Lower leg skin (tissue), 4 donors: ENCODE measurements around the gene GREB1. TPM values are rescaled to one million over a fixed set of nuclear protein-coding genes. Genes with fewer than 3 reads are reported as not detected.
A peak's percentile ranks its signal among the peaks of the same experiment; 100 is the strongest.

Experiments
- DNase-seq, 2 donors: peaks; one replicate each; pipeline ENCODE4 v3.0.0-alpha.2; 2019; ENCODE audit warnings: low spot score in 2 of 2
- H3K4me3 ChIP-seq: fragments of 200-600 bp; sonication (generic); 2 replicates; pipeline ENCODE4 v1.5.1; 2017; ENCODE audit warnings: mild to moderate bottlenecking, low read depth; ENCODE audit not compliant: poor library complexity, severe bottlenecking
- POLR2A ChIP-seq, 2 donors: fragments of 450-650 bp; IDR thresholded peaks; one replicate each; pipeline ENCODE4 v1.6.1; 2016 to 2017; ENCODE audit warnings: antibody characterized with exemption in 2 of 2, mild to moderate bottlenecking in 1 of 2, moderate library complexity in 1 of 2
- WGBS, 2 donors: methylation state at CpG; one replicate each; pipeline ENCODE4 v1.1.5; 2018; 5-methylcytosine and 5-hydroxymethylcytosine counted together
- intact Hi-C: fragments of 100-400 bp; cut with DNase I; formaldehyde crosslinking; loops from one replicate; pipeline ENCODE4 v1.15.0; 2023; ENCODE audit warnings: low total_unique reads
- total RNA-seq, 4 donors: library from RNA; depleted of rRNA; stranded (reverse); fragments of >200 nt; gene quantifications; one replicate each; pipeline ENCODE4 v1.1.0, GENCODE V29; 2016
- TF ChIP-seq, protein P1 (sequence below), 3 donors: fragments of 450-650 bp; IDR thresholded peaks; one replicate each; pipeline ENCODE4 v1.5.1; 2016; ENCODE audit warnings: antibody characterized with exemption in 3 of 3, mild to moderate bottlenecking in 3 of 3, moderate library complexity in 2 of 3

The GREB1 gene
- total RNA-seq, 4 donors from 2014 or later = 2.4 to 12.2 (median 4.0) TPM

DNA sequence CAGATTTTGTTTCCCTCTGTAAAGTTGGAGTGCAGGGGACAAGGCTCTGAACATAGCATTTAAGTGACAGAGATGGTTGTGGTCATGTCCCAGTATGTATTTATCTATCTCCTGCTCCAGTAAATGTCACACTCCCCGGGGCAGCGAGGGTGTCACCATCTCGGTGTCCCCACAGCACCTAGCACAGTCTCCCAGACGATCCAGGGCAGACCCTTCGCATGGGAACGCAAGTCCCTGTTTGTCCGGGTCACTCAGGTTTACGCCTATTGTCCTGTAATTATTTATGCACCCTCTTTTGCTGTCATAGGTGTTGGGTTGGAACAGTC, 148.7 kb downstream of the GREB1 start:
- TF ChIP-seq, protein P1, sequence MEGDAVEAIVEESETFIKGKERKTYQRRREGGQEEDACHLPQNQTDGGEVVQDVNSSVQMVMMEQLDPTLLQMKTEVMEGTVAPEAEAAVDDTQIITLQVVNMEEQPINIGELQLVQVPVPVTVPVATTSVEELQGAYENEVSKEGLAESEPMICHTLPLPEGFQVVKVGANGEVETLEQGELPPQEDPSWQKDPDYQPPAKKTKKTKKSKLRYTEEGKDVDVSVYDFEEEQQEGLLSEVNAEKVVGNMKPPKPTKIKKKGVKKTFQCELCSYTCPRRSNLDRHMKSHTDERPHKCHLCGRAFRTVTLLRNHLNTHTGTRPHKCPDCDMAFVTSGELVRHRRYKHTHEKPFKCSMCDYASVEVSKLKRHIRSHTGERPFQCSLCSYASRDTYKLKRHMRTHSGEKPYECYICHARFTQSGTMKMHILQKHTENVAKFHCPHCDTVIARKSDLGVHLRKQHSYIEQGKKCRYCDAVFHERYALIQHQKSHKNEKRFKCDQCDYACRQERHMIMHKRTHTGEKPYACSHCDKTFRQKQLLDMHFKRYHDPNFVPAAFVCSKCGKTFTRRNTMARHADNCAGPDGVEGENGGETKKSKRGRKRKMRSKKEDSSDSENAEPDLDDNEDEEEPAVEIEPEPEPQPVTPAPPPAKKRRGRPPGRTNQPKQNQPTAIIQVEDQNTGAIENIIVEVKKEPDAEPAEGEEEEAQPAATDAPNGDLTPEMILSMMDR (IDR thresholded peaks at IDR 0.05) = no peak
- TF ChIP-seq POLR2A (IDR thresholded peaks at IDR 0.05) = no peak
- WGBS, 2 donors = 90 to 92% methylated on average over 8 of the region's 8 CpGs
- no peak overlapping the region for H3K4me3 ChIP-seq
- peak in 1 of 2 donors; percentile 53 for DNase-seq
- intact Hi-C loops = no loop called here

- TF ChIP-seq, protein P1 (IDR thresholded peaks at IDR 0.05) = no peak
- no peak for TF ChIP-seq POLR2A (IDR thresholded peaks at IDR 0.05)
- H3K4me3 ChIP-seq = no peak overlapping the region
- intact Hi-C loops = no loop called here
- peak in 1 of 2 donors; percentile 74 for DNase-seq
- WGBS, 2 donors = 37 to 41% methylated on average over 9 of the region's 9 CpGs
Observed at GRCh38 chr2:11683476-11683875, 149.6 kb downstream of the GREB1 start.

GRCh38 chr2:11683966-11684365, 150.1 kb downstream of the GREB1 start:
- intact Hi-C loops = no loop called here
- 71 to 76% methylated on average over 4 of the region's 4 CpGs for WGBS, 2 donors
- no peak overlapping the region for H3K4me3 ChIP-seq
- peak in 1 of 2 donors; percentile 74 for DNase-seq
- TF ChIP-seq POLR2A (IDR thresholded peaks at IDR 0.05) = no peak
- TF ChIP-seq, protein P1 (IDR thresholded peaks at IDR 0.05) = no peak

DNA sequence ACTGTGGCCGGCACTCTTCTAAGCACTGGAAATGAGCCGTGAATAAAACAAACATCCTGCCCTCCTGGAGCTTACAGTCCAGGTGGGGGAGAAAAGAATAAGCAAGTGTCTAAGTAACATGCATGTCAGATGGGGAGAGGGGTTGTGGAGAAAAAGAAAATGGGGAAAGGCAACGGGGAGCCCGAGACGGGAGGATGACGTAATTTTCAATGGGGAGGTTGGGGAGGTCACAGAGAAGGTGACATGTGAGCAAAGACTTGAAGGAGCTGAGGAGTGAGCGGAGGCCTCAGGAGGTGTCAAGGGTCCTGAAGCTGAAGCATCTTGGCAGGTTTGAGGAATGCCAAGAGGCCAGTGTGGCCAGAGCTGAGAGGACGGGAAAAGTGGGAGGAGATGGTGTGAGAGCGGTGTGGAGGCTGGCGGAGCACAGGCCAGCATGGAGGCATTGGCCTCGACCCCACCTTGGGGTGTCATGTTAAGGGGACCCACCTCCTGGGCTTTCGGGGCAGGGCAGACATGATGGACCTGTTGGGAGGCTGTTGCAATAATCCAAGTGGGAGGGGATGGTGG, 151.1 kb downstream of the GREB1 start:
- intact Hi-C loops = no loop called here
- peak in 1 of 2 donors; percentile 68 for DNase-seq
- WGBS, 2 donors = 79 to 81% methylated on average over 12 of the region's 12 CpGs
- H3K4me3 ChIP-seq = no peak overlapping the region
- TF ChIP-seq, protein P1 (IDR thresholded peaks at IDR 0.05) = no peak

- H3K4me3 ChIP-seq = no peak overlapping the region
- DNase-seq = peak in 1 of 2 donors; percentile 70
- no peak for TF ChIP-seq POLR2A (IDR thresholded peaks at IDR 0.05)
- TF ChIP-seq, protein P1 (IDR thresholded peaks at IDR 0.05) = no peak
- WGBS, 2 donors = 90 to 95% methylated on average over 10 of the region's 10 CpGs
- intact Hi-C loops = no loop called here
Observed at GRCh38 chr2:11685906-11686470, 152.1 kb downstream of the GREB1 start.

GRCh38 chr2:11687736-11688135, 153.9 kb downstream of the GREB1 start:
- WGBS, 2 donors = 70 to 71% methylated on average over 9 of the region's 9 CpGs
- TF ChIP-seq POLR2A (IDR thresholded peaks at IDR 0.05) = no peak
- no peak overlapping the region for H3K4me3 ChIP-seq
- peak in 1 of 2 donors; percentile 48 for DNase-seq
- intact Hi-C loops = no loop called here
